Measurements from ENCODE around the gene STK32B. TPM values are rescaled to one million over a fixed set of nuclear protein-coding genes. Genes with fewer than 3 reads are reported as not detected.
A peak's percentile ranks its signal among the peaks of the same experiment; 100 is the strongest.

STK32B gene
- total RNA-seq, 1 experiment from 2014 or later, result not detected

DNA sequence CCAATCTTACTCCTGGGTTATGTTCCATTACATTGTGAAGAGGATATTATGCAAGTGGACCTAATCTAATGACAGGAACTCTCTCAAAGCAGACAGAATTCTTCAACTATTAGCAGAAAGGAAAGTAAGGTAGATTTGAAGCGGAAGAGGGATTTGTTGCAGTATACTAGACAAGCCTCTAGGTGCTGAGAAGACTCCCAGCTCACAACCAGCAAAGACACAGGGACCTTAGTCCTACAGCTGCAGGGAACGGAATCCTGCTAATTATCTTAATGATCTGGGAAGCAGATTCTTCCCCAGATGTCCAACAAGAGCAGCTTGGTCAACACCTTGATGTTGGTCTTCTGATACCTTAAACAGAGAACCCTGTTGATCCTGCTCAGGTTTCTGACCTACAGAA, 73.6 kb downstream of the STK32B start:
- DNase-seq (ENCODE audit: low spot score), result no peak

DNA sequence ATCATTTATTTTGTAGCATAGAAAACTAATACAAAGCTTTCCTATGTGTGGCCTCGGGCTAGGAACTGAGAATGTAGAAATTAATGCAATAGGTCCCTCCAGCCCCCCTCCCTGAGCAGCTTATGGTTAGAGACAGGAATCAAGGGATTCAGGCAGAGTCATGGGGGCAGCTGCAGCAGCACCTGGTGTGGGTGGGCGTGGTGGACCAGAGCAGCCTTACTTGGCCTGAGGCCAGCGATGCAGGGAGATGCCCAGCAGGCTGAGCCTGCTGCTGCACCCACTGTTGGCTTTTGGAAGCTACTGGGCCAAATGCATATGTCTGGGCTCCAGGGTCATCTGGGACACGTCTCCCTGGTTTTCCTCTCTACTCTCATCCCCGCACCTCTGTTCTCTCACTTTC, 74.0 kb downstream of the STK32B start:
- DNase-seq (ENCODE audit: low spot score), result no peak

GRCh38 chr4:5126231-5126630, 75.0 kb downstream of the STK32B start:
- no peak for DNase-seq (ENCODE audit: low spot score)

DNA sequence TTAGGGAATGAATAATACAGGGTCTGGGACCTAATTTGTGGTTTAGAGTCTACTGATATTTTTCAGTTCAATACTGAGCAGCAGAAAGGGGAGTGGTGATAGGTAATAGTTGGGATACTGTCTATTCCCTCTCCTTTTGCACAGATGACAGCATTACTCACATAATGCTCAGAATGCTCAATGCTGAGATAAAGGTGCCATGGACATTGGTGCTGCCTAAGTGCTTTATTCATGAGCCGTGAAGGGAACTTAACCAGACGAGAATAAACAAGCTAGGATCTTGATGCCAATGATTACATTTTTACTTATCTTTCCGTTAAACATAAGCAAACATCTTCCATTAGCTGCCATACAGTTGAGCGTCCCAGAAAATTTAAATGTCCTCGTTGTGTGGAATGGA, 75.6 kb downstream of the STK32B start:
- no peak for DNase-seq (ENCODE audit: low spot score)

DNA sequence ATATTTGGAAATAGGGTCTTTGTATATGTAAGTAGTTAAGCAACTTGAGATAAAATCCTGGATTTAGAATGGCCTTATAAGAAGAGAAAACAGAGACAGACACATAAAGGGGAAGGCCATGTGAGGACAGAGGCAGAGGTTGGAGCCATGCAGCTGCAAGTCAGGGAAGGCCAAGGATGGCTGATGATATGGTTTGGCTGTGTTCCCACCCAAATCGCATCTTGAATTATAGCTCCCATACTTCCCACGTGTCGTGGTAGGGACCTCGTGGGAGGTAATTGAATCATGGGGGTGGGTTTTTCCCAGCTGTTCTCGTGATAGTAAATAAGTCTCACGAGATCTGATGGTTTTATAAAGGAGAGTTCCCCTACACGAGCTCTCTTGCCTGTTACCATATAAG, 76.3 kb downstream of the STK32B start:
- no peak for DNase-seq (ENCODE audit: low spot score)

DNA sequence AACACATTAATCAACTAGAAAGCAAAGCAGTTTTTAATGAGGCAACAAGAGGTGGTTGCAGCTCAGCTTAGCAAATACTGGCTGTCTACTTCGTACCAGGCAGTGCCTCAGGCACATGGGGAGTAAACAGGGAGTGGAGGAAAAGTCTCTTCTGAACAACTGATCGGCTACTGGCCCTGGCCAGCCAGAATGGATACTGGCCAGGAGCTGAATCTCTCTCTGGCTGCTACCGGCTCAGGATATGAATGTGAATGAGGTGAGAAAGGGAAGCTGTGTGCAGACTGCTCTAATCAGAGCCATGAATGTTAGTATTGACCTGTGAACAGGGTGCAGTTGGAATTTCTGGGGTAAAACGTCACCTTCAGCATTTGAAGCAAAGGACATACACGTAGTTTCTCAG, 77.3 kb downstream of the STK32B start:
- DNase-seq (ENCODE audit: low spot score), result no peak

DNA sequence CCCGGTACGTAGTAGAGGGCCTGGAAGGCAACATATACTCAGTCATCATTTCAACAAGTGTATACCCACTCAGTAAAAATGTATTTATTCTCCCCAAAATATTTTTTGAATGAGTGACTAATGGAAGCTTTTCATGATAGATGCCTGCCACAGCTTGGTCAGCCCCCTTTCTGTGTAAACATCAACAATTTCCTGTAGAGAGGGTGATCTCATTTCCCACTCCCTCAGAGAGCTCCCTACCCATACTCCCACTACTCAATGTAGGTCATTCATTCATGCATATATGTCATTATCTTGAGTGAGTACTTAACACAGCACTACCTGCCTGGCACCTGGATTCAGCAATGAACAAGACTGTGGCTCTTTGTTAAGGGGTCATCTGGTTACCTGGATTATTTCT, 81.9 kb downstream of the STK32B start:
- DNase-seq (ENCODE audit: low spot score), result no peak

GRCh38 chr4:5133933-5134594, 82.8 kb downstream of the STK32B start:
- no peak for DNase-seq (ENCODE audit: low spot score)

DNA sequence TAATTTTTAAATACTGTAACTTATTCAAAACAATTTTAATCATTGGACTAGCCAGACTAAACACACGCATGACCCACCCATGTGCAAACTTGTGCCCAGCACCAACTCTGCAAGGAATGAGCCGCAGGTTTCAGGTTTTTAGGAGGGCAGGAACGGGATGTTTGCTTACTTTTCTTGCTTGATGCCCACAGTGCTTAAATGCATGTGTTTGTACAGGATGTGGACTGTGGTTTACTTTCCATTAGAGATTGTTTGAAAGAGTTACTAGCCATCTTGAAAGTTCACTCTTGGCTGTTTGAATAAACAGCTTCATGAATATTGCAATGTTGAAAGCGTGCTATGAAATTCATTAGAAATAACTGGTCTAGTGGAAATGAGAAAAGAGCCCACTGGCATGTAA, 83.3 kb downstream of the STK32B start:
- DNase-seq (ENCODE audit: low spot score), result no peak

DNA sequence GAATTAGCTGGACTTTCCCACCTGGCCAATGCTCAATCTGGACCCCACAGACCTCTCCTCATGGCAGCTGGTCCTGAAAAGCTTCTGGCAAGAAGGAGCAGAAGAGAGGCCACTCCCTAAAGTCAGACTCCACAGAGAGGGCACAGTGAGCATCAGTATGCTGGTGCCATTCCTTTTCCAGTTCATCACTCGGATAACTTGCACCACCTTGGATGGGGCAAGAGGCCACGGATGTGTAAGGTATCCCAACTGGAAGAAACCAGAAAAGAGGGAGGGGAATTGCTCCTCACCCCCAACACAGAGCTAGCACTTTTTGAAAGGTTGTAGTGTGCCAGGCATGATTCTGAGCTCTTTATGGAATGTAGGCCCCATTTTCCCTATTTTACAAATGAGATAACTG, 85.9 kb downstream of the STK32B start:
- no peak for DNase-seq (ENCODE audit: low spot score)

DNA sequence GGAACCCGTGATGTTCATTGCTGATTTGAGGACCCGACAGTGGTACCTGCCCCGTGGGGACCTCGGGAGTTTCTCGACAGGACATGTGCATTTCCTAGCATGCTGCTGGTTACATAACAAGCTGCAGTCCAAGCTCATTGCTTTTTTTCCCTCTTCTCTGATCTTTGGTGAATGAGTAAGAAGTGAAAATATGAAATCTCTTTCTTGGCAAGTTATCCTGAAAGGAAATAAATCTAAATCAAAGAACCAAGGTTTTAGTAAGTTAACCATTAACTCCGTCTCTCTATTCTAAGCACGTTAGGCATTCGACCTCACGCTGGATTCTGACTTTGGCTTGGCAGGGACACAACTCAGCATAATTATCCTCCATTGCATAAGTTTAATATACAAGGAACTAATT, 86.6 kb downstream of the STK32B start:
- no peak for DNase-seq (ENCODE audit: low spot score)

- no peak for DNase-seq (ENCODE audit: low spot score)
Measured at GRCh38 chr4:5138389-5138788, 87.1 kb downstream of the STK32B start.

GRCh38 chr4:5139141-5139540, 87.9 kb downstream of the STK32B start:
- no peak for DNase-seq (ENCODE audit: low spot score)

GRCh38 chr4:5141802-5142201, 90.5 kb downstream of the STK32B start:
- DNase-seq (ENCODE audit: low spot score), result no peak

DNA sequence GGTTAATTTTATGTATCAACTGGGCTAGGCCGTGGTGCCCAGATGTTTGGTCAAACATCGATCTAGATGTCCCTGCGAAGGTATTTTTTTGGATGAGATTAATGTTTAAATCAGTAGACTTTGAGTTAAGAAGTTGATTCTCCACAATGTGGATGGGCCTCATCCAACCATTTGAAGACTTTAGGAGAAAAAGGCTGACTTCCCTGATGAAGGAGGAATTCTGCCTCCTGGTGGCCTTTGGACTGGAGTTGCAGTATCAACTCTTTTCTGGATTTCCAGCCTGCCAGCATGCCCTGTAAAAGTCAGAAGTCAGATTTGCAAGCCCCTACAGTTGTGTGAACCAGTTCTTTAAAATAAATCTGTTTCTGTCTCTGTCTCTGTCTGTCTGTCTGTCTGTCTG, 91.4 kb downstream of the STK32B start:
- peak; percentile 24 for DNase-seq (ENCODE audit: low spot score)

DNA sequence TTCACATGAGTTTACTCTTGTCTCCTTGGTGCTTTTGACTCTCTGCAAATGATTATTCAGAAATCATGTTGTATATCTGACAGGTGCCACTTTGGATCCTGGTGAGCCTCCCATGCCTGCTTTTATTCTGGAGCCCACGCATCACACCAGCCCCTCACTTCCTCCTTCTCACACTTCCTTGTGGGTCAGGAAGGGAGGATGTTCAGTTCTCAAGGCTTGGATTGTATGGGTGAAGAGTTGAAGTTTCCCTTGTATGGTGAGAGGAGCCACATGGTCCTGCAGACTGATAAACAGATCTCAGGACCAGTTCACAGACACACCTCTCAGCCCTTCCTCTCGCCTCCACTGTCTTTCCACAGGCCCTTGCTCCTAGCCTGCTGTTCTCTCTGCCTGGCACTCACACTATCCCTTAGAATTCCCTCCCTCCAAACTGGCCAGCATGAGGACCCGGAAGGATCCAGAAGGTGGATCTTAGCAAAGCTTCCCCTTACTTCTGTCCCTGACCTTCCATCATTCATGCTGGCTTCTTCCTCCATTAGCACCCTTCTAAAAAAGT, 92.1 kb downstream of the STK32B start:
- DNase-seq (ENCODE audit: low spot score), result no peak

GRCh38 chr4:5143940-5144339, 92.7 kb downstream of the STK32B start:
- DNase-seq (ENCODE audit: low spot score), result no peak

DNA sequence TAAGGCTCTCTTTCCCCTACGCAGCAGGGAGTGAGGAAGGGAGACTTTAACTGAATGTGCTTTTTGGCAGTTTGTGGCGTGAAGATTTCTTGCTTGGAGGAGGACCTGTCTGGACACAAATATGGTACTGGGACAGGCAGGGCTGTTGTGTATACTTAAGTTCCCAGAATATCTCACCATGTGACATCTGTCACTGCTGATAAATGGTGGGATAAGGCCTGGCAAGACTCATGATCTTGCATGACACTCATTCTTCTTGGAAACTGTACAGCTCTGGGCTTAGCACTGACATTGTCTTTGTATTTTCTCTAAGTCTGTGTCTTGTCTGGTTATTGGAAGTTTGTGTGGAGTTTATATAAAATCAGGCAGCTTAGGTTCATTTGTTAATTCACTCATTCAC, 93.1 kb downstream of the STK32B start:
- DNase-seq (ENCODE audit: low spot score), result no peak

- no peak for DNase-seq (ENCODE audit: low spot score)
Measured at GRCh38 chr4:5146248-5146647, 95.0 kb downstream of the STK32B start.

- DNase-seq (ENCODE audit: low spot score), result no peak
Measured at GRCh38 chr4:5152521-5152920, 101.2 kb downstream of the STK32B start.

DNA sequence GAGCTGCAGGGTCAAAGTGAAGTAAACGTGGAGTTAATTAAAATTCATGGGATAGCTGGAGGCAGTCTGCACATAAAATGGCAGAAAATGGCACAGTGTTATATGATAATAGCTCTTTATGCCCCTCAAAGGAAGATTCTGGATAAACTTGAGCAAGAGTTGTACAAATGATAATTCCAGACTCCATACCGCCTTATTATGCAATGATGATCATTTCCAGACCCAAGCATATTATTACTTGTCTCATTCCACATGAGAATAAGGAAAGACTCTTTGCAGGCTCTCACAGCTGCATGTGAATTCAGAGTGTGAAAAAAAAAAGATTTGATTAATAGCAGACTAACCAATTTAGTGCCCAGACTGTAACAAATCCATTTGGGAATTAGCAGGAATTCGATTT, 105.4 kb downstream of the STK32B start:
- no peak for DNase-seq (ENCODE audit: low spot score)

GRCh38 chr4:5157791-5158770, 106.8 kb downstream of the STK32B start:
- no peak for DNase-seq (ENCODE audit: low spot score)

DNA sequence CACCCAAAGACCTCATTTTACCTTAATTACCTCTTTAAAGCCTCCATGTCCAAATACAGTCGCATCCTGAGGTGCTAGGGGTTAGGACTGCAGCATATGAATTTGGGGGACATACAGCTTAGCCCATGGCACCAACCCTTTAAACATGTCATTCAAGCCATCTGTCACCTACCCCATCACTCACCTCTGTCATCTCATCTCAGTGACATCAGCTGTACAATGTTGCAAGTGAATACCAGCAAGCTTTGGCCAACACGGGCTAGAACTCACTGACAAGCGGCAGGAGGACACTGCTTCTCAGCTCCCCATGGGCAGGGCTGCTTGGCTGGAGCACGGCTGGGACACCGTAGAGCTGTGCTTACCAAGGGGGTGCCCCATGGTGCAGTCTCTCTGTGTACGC, 107.5 kb downstream of the STK32B start:
- DNase-seq (ENCODE audit: low spot score), result no peak
